Stimulated activated naive CD8-positive, alpha-beta T cell treated with anti-CD3 and anti-CD28 coated beads, Interleukin-15, amount 100 ng/mL, for 72 hours (primary cell): ENCODE measurements around the gene MRPL21.

Source experiments
- ATAC-seq: fragments of 150-1000 bp; cut with Tn5 transposase; 2 replicates; pipeline ENCODE4 v1.10.0; 2021; ENCODE audit warnings: mild to moderate bottlenecking, moderate library complexity
- DNase-seq, 2 donors: peaks; one replicate each; pipeline ENCODE4 v3.0.0; 2021 to 2022
- H3K27ac Mint-ChIP-seq, 2 donors: one replicate each; pipeline ENCODE4 v1.8.0; 2022; ENCODE audit warnings: mild to moderate bottlenecking in 2 of 2, mixed read lengths in 2 of 2, moderate library complexity in 2 of 2
- H3K27me3 Mint-ChIP-seq: one replicate; pipeline ENCODE4 v1.8.0; 2022; ENCODE audit warnings: mixed read lengths
- H3K4me1 Mint-ChIP-seq: one replicate; pipeline ENCODE4 v1.8.0; 2022; ENCODE audit warnings: mild to moderate bottlenecking, mixed read lengths
- H3K4me3 Mint-ChIP-seq, 2 donors: one replicate each; pipeline ENCODE4 v1.8.0; 2022; ENCODE audit warnings: mild to moderate bottlenecking in 2 of 2, mixed read lengths in 2 of 2, moderate library complexity in 1 of 2
- H3K9me3 Mint-ChIP-seq, 2 donors: one replicate each; pipeline ENCODE4 v1.8.0; 2022; ENCODE audit warnings: mixed read lengths in 2 of 2

Gene MRPL21

DNA sequence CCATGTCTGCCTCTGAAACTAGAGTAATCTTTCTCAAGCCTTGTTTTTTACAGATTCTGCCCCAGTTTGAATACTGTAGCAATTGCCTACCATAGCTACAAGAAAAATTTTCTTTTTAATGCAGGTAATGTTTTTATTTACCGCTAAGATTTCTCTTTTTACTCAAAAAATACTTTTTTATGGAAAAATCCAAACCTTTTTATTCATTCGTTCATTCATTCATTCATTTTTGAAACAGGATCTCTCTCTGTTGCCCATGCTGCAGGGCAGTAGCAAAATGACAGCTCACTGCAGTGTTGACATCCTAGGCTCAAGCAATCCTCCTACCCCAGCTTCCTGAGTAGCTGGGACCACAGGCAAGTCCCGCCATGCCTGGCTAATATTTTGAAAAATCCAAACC, 59.3 kb downstream of the MRPL21 start:
- H3K4me3 Mint-ChIP-seq = peak overlapping the region; percentile 86 to 99

DNA sequence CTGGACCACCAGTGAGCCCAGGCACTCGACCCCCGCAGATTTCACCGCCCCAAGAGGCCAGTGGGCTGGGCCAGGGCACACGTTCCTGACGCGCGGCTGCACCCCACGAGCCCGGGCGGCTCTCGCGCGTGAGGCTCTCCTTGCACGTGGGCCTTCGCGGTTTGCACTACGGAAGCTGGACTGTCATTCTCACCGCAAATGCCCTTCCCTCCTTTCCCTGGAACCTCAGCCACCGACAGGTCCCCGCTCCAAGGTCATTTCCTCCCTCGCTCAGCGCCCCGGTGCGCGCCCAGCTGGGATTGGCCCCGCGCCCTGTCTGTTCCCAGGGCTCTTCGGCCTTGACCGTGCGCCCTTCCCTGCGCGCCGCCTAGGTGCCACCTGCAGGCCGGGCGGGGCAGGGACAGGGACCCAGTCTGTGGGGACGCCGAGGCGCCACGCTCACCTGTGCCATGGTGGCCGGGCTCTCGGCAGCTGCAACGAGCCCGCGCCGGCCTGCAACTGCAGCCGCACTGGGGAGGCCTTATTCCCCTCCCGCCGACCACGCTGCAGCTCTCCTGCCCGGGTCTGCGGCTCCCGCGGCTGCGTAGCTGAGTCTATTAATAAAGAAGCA, 59.8 kb downstream of the MRPL21 start:
- Mint-ChIP-seq H3K27me3 (no peaks in the 10 kb centered on the region), H3K4me3 (peak overlapping the region; percentile 86 to 99), H3K4me1 (peaks cover 34% of the 10 kb centered on the region), H3K27ac (peak overlapping the region in 1 of 2 donors; percentile 65), H3K9me3 (no peaks in the 10 kb centered on the region)
- ATAC-seq = peak; percentile 84
- DNase-seq = peak; percentile 80 to 86

More for the DNA sequence above, 59.3 kb downstream of the MRPL21 start:
- peaks cover 34% of the 10 kb centered on the region for H3K4me1 Mint-ChIP-seq
- H3K9me3 Mint-ChIP-seq = no peaks in the 10 kb centered on the region
- no peak for DNase-seq
- no peaks in the 10 kb centered on the region for H3K27me3 Mint-ChIP-seq
- ATAC-seq = no peak
- H3K27ac Mint-ChIP-seq = no peak overlapping the region

DNA sequence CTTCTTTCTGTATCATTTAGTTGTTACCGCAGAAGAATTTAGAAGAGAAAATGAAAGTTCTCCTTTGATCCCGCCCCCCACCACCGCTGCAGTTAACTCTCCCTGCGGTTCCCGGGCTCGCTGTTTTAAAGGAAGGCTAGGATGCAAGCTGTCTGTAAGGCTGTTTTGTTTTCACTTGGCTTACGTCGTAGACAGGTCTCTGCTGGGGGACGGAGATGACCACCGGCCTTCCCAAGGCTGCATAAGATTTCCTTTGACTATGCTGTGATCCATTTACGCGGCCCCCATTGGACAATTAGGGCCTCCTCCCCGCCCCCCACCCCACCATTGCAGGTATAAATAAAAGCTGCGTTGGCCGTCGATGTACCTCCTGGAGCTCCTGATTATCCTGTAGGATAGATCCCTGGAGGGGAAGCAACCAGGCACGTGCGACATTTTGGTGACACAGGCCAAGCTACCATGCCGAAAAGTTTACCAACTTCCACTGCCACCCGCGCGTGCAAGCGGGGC, 60.5 kb downstream of the MRPL21 start:
- ATAC-seq (no peak), DNase-seq (peak; percentile 38 to 41)
- peak overlapping the region in 1 of 2 donors; percentile 40 for H3K27ac Mint-ChIP-seq
- H3K4me1 Mint-ChIP-seq = peaks cover 37% of the 10 kb centered on the region
- no peaks in the 10 kb centered on the region for H3K27me3 Mint-ChIP-seq
- H3K4me3 Mint-ChIP-seq = peak overlapping the region; percentile 86 to 99
- H3K9me3 Mint-ChIP-seq = no peaks in the 10 kb centered on the region

DNA sequence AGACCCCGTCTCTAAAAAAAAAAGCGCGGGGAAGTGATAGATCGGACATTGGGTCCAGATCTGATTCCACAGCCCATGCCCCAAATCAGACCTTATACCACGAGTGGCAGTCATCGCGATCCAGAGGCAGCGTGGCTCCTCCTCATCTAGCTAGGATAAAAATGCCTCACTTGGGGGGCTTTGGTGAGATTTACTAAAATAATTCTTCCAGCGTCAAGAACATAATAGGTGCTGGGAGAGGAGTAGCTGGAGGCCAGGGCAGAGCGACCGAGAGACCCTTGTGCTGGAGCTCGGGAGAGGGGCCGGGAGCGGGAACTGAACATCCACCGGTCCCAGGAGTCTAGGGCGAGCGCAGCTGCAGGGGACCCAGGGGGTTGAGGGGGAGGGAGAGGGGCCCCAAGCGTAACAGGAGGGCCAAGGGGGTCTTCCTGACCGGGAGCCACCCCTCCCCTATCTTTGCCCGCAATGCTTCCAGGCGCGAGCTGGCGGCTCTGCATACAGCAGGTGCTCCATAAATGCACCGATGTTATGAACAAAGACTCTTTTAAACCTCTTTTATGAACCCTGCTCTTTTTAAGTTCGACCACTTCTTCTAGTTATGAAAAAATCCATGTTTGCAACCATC, 61.1 kb downstream of the MRPL21 start:
- Mint-ChIP-seq H3K4me3 (peak overlapping the region; percentile 86 to 99), H3K27me3 (no peaks in the 10 kb centered on the region), H3K27ac (peak overlapping the region; percentile 40 to 48), H3K9me3 (no peaks in the 10 kb centered on the region), H3K4me1 (peaks cover 43% of the 10 kb centered on the region)
- DNase-seq = peak in 1 of 2 donors; percentile 13
- ATAC-seq = no peak

DNA sequence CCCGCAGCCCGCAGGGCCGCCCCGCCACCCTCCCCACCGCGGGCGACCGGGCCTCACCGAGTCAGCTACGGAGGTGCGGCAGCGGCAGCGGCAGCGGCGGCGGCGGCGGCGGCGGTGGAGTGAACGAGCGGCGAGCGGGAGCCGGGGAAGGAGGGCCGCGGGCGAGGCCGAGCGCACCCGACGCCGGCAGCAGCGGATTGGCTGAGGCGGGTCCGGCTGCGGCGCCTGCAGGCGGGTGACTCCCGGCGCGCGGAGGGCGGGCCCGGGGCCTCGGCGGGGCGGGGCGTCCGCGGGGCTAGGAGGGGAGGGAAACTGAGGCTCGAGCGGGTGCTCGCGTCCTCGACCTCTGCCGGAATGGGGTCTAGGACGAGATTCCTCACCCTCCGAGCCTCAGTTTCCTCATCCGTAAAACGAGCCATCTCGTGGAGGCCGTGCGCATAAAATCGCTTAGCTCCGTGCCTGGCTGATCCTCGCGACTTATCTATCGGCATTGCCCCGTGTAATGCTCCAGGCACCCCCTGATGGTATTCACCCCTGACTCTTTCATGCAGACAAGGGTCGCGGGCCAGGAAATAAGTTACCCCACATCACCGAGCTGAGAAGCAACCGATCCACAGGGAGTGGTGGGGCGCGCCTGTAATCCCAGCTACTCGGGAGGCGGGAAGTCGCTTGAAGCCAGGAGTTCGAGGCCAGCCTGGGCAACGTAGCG, 61.8 kb downstream of the MRPL21 start, which contains the start of gene CPT1A:
Gene CPT1A (minus strand): TSS at position 199 of the 709 bp plus-strand sequence. CDS start 26,442 bp downstream, outside the sequence.
- peak; percentile 76 to 78 for DNase-seq
- H3K27me3 Mint-ChIP-seq = no peaks in the 10 kb centered on the region

More for the DNA sequence above, 61.8 kb downstream of the MRPL21 start, which contains the start of gene CPT1A:
- peak within 1 kb of the TSS; percentile 40 to 48 for H3K27ac Mint-ChIP-seq
- H3K4me3 Mint-ChIP-seq = peak within 1 kb of the TSS; percentile 86 to 99
- peak; percentile 52 for ATAC-seq
- H3K4me1 Mint-ChIP-seq = peaks cover 49% of the 10 kb centered on the region
- H3K9me3 Mint-ChIP-seq = no peaks in the 10 kb centered on the region
